Measurements from ENCODE around the gene FAM234A. TPM values are rescaled to one million over a fixed set of nuclear protein-coding genes. Genes with fewer than 3 reads are reported as not detected.
"Not testable (repeated sequence)": the region's sequence is repeated elsewhere in the genome, so short reads cannot be mapped to it uniquely, and the experiment has no call there.

FAM234A gene
- polyA plus RNA-seq, 1 experiment = 42.7 TPM

DNA sequence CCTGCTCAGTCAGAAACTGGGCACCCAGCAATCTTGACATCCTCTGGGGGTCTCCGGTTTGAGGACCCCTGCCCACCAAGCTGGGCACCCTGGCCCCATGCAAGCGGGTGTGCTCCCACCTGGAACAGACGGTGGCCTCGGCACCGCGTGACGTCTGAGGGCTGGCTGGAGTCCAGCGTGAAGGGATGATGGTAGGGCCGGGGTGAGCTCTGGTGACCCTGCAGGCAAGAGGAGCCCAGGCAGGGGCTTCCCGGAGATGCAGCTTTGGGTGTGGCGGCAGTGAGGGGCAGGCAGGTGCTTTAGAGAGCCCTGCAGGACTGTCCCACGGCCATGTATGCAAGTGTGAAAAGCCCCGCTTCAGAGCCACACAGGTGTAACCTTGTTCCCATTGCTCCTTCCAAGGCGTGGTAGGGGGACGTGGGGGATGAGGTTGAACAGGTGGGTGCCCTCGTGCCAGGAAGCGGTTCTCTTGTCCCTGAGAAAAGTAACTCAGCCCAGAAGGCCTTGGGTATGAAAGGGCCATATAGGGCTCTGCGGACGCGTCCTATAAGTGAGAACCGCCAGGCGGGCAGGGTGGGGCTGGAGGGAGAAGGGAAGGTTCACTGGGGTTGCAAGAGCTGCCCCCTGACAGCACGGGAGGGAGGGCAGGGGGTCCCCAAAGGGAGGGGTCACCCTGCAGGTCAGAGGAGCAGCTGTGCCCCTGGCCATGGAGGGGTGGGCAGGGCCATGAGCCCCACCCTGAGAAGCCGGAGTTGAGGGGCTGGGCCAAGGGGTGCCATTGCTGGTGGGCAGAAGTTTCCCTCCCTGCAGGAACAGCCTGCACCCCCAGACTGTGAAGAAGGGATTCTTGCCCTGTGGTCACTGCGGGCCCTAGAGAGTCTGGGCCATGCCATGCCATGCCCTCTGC is 31.9 kb downstream of the FAM234A start:
- TF ChIP-seq, protein P1, sequence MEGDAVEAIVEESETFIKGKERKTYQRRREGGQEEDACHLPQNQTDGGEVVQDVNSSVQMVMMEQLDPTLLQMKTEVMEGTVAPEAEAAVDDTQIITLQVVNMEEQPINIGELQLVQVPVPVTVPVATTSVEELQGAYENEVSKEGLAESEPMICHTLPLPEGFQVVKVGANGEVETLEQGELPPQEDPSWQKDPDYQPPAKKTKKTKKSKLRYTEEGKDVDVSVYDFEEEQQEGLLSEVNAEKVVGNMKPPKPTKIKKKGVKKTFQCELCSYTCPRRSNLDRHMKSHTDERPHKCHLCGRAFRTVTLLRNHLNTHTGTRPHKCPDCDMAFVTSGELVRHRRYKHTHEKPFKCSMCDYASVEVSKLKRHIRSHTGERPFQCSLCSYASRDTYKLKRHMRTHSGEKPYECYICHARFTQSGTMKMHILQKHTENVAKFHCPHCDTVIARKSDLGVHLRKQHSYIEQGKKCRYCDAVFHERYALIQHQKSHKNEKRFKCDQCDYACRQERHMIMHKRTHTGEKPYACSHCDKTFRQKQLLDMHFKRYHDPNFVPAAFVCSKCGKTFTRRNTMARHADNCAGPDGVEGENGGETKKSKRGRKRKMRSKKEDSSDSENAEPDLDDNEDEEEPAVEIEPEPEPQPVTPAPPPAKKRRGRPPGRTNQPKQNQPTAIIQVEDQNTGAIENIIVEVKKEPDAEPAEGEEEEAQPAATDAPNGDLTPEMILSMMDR (IDR thresholded peaks at IDR 0.05; ENCODE audit: low read depth, low read length) = no peak
- no peak for DNase-seq (ENCODE audit: low read depth, low spot score)
- Histone ChIP-seq H3K4me3 (ENCODE audit: low read depth, low read length) (no peak overlapping the region), H3K27ac (ENCODE audit: low read depth, low read length) (no peak overlapping the region), H3K27me3 (ENCODE audit: control insufficient read depth, insufficient read depth, low read length) (no peaks in the 10 kb centered on the region), H3K9me3 (ENCODE audit: control insufficient read depth, insufficient read depth, low read length) (no peaks in the 10 kb centered on the region; the same call in 1 of the 2 replicates)
- CTCF ChIA-PET = no interaction called here
- POLR2A ChIA-PET = no interaction called here

DNA sequence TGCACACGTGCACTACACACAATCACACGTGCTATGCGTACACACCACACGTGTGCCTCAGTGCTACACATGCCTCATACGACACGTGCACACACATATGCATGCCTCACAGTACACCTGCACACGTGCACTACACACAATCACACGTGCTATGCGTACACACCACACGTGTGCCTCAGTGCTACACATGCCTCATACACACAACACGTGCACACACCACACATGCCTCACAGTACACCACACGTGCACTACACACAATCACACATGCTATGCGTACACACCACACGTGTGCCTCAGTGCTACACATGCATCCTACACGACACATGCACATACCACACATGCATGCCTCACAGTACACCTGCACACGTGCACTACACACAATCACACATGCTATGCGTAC is 32.9 kb downstream of the FAM234A start:
- H3K9me3 ChIP-seq (ENCODE audit: control insufficient read depth, insufficient read depth, low read length); POLR2A ChIA-PET; H3K27ac ChIP-seq (ENCODE audit: low read depth, low read length); DNase-seq (ENCODE audit: low read depth, low spot score); H3K27me3 ChIP-seq (ENCODE audit: control insufficient read depth, insufficient read depth, low read length); H3K4me3 ChIP-seq (ENCODE audit: low read depth, low read length); CTCF ChIA-PET: not testable (repeated sequence)

DNA sequence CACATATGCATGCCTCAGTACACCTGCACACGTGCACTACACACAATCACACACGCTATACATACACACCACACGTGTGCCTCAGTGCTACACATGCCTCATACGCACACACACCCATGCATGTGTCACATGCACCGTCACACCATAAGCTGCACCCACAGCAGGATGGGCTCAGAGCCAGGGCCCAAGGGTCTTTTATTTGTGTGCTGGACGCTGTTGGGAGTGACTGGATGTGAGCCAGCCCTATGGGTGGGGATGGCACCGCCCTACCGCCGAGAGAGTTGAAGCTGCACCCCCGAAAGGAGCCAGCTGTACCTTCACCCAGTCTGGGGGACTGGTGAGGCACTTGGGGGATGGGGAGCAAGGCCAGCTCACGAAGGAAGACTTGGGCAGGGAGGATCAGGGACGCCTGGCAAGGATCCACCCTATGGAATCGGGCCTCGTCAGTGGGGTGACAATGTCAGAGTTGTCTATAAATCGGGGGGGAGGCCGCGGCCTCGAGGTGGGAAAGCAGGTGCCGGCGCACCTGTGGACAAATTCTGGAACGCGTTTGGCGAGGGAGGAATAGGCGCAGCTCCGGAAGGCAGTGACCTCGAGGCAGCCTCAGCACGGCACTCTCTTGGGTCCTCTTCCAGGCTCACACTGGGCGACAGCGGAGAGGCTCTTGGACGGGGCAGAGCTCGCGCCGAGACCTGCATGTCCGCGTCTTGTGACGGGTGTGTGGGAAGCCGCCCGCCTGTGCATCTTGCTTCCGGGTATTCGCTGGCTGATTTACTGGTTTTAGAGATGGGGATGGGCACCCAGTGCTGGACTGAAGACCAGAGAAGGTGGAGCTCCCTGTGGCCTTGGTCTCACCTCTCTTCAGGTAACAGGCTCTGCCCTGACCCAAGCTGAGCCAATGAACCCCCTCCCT is 33.8 kb downstream of the FAM234A start:
- Histone ChIP-seq H3K27me3 (ENCODE audit: control insufficient read depth, insufficient read depth, low read length) (peaks cover 6% of the 10 kb centered on the region), H3K27ac (ENCODE audit: low read depth, low read length) (no peak overlapping the region), H3K4me3 (ENCODE audit: low read depth, low read length) (no peak overlapping the region), H3K9me3 (ENCODE audit: control insufficient read depth, insufficient read depth, low read length) (no peaks in the 10 kb centered on the region; the same call in 1 of the 2 replicates)
- no peak for DNase-seq (ENCODE audit: low read depth, low spot score)
- POLR2A ChIA-PET = interaction anchor here (0.5 kb wide), 1 partner anchor 34 kb away, joined by 5 read pairs; no protein-coding TSS in a partner anchor
- CTCF ChIA-PET = no interaction called here
- TF ChIP-seq, protein P1 (IDR thresholded peaks at IDR 0.05; ENCODE audit: low read depth, low read length) = no peak

DNA sequence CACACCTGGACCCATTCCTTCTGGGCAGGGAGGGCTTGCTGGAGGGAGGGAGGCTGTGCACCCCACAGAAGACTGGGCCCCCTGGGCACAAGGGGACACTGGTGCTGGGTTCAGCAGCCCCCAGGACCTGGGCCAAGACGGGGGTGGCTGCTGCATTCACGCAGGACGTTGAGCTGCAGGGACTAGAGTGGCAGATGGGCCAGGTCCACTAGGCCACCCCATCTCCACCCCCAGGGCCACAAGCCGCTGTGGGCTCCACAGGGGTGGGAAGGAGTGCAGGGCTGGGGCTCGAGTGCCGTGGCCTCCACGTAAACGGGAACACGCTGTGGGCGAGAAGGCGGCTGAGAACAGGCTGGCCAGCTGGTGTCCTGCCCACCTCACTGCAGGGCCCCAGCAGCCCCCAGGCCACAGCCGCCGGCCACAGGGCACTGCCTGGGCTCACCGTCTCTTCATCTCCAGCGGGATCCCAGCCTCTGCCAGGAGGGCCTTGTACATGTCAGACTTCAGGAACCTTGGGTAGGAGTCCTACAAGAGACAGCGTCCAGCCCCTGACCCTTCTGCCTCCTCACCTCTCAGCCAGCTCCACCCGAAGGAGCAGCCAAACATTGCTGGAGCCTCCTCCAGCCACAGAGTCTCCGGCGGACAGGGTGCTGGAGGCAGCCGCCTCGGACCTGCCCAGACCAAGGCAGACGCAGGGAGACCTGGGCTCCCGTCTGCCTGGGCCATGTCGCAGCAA is 34.6 kb downstream of the FAM234A start:
- DNase-seq (ENCODE audit: low read depth, low spot score) = no peak
- no peak overlapping the region for H3K27ac ChIP-seq (ENCODE audit: low read depth, low read length)
- CTCF ChIA-PET = interaction anchor here (0.5 kb wide), 1 partner anchor 162 kb away, joined by 6 read pairs; no protein-coding TSS in a partner anchor
- TF ChIP-seq, protein P1 (IDR thresholded peaks at IDR 0.05; ENCODE audit: low read depth, low read length) = no peak
- H3K27me3 ChIP-seq (ENCODE audit: control insufficient read depth, insufficient read depth, low read length) = peaks cover 9% of the 10 kb centered on the region
- POLR2A ChIA-PET = no interaction called here
- H3K4me3 ChIP-seq (ENCODE audit: low read depth, low read length) = no peak overlapping the region
- H3K9me3 ChIP-seq (ENCODE audit: control insufficient read depth, insufficient read depth, low read length) = no peaks in the 10 kb centered on the region; the same call in 1 of the 2 replicates

All from AG04450 (cell line).